Ascending aorta (tissue), 2 donors: ENCODE results near the gene BTN3A1. TPM values are rescaled to one million over a fixed set of nuclear protein-coding genes. Genes with fewer than 3 reads are reported as not detected.

Experiments used
- DNase-seq, 2 donors: peaks; one replicate each; pipeline ENCODE4 v3.0.0-alpha.2; 2019; ENCODE audit warnings: low spot score in 2 of 2
- H3K27ac ChIP-seq, 2 donors: fragments of 200-600 bp; sonication (generic); one replicate each; pipeline ENCODE4 v1.5.1; 2016 to 2017; ENCODE audit warnings: mild to moderate bottlenecking in 1 of 2
- H3K27me3 ChIP-seq: fragments of 200-600 bp; sonication (generic); one replicate; pipeline ENCODE4 v1.5.1; 2017
- H3K36me3 ChIP-seq, 2 donors: fragments of 200-600 bp; sonication (generic); one replicate each; pipeline ENCODE4 v1.5.1; 2016
- H3K4me1 ChIP-seq, 2 donors: fragments of 200-600 bp; sonication (generic); one replicate each; pipeline ENCODE4 v1.5.1; 2016 to 2017; ENCODE audit warnings: mild to moderate bottlenecking in 1 of 2
- H3K4me3 ChIP-seq, 2 donors: fragments of 200-600 bp; sonication (generic); one replicate each; pipeline ENCODE4 v1.5.1; 2016 to 2017; ENCODE audit warnings: mild to moderate bottlenecking in 1 of 2
- H3K9me3 ChIP-seq, 2 donors: fragments of 200-600 bp; sonication (generic); one replicate each; pipeline ENCODE4 v1.5.1; 2016
- intact Hi-C: fragments of 100-400 bp; cut with DNase I; formaldehyde crosslinking; loops from one replicate; pipeline ENCODE4 v1.15.1; 2023
- total RNA-seq: library from RNA; depleted of rRNA; stranded (reverse); fragments of >200 nt; gene quantifications from one replicate; pipeline ENCODE4 v1.1.0, GENCODE V29; 2016
- TF ChIP-seq, protein P1 (sequence below), 3 experiments: fragments of 200-600 bp in 2 of 3; fragments of 450-650 bp in 1 of 3; sonication (generic) in 2 of 3; IDR thresholded peaks; one replicate each; pipeline ENCODE4 v1.5.1; 2016 to 2019; ENCODE audit warnings: antibody characterized with exemption in 3 of 3, mild to moderate bottlenecking in 1 of 3, moderate library complexity in 1 of 3

Gene BTN3A1
- total RNA-seq, 1 donor from 2014 or later: 7.7 TPM

- TF ChIP-seq, protein P1, sequence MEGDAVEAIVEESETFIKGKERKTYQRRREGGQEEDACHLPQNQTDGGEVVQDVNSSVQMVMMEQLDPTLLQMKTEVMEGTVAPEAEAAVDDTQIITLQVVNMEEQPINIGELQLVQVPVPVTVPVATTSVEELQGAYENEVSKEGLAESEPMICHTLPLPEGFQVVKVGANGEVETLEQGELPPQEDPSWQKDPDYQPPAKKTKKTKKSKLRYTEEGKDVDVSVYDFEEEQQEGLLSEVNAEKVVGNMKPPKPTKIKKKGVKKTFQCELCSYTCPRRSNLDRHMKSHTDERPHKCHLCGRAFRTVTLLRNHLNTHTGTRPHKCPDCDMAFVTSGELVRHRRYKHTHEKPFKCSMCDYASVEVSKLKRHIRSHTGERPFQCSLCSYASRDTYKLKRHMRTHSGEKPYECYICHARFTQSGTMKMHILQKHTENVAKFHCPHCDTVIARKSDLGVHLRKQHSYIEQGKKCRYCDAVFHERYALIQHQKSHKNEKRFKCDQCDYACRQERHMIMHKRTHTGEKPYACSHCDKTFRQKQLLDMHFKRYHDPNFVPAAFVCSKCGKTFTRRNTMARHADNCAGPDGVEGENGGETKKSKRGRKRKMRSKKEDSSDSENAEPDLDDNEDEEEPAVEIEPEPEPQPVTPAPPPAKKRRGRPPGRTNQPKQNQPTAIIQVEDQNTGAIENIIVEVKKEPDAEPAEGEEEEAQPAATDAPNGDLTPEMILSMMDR (IDR thresholded peaks at IDR 0.05): no peak
- intact Hi-C loops: loop anchor here (5.0 kb wide), 1 partner anchor 163 kb away; no protein-coding TSS in a partner anchor
- no peak overlapping the region for H3K27ac ChIP-seq
- no peak overlapping the region for H3K4me3 ChIP-seq
- no peaks in the 10 kb centered on the region for H3K9me3 ChIP-seq
- peaks cover 0 to 5% of the 10 kb centered on the region in 2 donors for H3K4me1 ChIP-seq
- no peaks in the 10 kb centered on the region for H3K36me3 ChIP-seq
- no peak for DNase-seq
- H3K27me3 ChIP-seq: no peaks in the 10 kb centered on the region
Observed at GRCh38 chr6:26359765-26360164, 42.3 kb upstream of the BTN3A1 start.

- Histone ChIP-seq H3K36me3 (no peaks in the 10 kb centered on the region), H3K4me1 (peaks cover 0 to 6% of the 10 kb centered on the region in 2 donors), H3K27ac (no peak overlapping the region), H3K4me3 (no peak overlapping the region), H3K9me3 (no peaks in the 10 kb centered on the region), H3K27me3 (no peaks in the 10 kb centered on the region)
- no peak for DNase-seq
- intact Hi-C loops: loop anchor here (5.0 kb wide), 1 partner anchor 162 kb away; no protein-coding TSS in a partner anchor
- TF ChIP-seq, protein P1 (IDR thresholded peaks at IDR 0.05): no peak
Observed at GRCh38 chr6:26360451-26361416, 41.3 kb upstream of the BTN3A1 start.

GRCh38 chr6:26361544-26361943, 40.5 kb upstream of the BTN3A1 start:
- no peak overlapping the region for H3K4me3 ChIP-seq
- DNase-seq: no peak
- peaks cover 0 to 8% of the 10 kb centered on the region in 2 donors for H3K4me1 ChIP-seq
- no peaks in the 10 kb centered on the region for H3K36me3 ChIP-seq
- intact Hi-C loops: loop anchor here (5.0 kb wide), 1 partner anchor 161 kb away; no protein-coding TSS in a partner anchor
- no peak overlapping the region for H3K27ac ChIP-seq
- no peaks in the 10 kb centered on the region for H3K9me3 ChIP-seq
- no peaks in the 10 kb centered on the region for H3K27me3 ChIP-seq
- TF ChIP-seq, protein P1 (IDR thresholded peaks at IDR 0.05): no peak

DNA sequence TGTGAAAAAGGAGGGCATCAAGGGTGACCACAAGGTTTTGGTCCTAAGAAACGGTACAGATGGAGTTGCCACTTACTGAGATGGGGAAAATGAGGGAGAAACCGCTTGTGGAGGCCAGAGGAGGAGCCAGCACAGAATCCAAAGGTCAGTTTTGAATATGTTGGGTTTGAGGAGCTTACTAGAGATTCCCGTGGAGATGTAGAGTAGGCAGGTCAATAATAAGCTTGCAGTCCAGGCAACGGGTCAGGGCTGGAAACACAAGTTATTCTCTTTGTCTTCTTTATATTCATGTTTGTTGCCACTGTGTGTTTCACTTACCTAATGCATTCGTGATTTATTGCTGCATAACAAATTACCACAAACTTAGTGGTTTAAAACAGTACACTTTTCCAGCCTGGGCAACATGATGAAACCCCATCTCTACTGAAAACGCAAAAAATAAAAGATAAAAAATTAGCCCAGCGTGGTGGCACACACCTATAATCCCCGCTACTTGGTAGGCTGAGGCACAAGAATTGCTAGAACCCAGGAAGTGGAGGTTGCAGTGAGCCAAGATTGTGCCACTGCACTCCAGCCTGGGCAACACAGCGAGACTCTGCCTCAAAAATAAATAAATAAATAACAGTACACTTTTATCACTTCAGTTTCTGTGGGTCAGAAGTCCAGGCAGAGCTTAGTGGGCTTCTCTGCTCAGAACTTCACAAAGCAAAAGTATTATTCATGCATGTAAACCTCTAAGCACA, 39.8 kb upstream of the BTN3A1 start:
- Histone ChIP-seq H3K27me3 (no peaks in the 10 kb centered on the region), H3K4me3 (no peak overlapping the region), H3K4me1 (peaks cover 0 to 8% of the 10 kb centered on the region in 2 donors), H3K9me3 (no peaks in the 10 kb centered on the region), H3K27ac (no peak overlapping the region), H3K36me3 (no peaks in the 10 kb centered on the region)
- DNase-seq: no peak
- TF ChIP-seq, protein P1 (IDR thresholded peaks at IDR 0.05): no peak
- intact Hi-C loops: loop anchor here (5.0 kb wide), 1 partner anchor 160 kb away; no protein-coding TSS in a partner anchor

DNA sequence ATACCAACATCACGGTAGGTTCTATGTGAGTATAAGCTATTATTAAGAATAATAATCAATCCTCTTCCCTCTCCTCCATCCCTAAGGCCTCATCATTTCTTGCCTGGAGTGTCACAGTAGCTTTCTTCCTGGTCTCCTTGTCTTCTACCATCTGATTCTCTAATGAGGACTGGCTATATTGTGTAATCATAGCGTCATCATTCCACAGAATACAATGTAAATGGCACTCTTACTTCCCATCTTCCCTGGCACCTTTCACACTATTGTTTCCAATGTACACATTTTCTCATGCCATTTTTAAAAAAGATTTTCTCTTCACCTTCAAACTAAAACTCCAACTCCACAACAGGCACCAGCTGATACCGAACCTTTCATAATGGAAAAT, 39.2 kb upstream of the BTN3A1 start:
- Histone ChIP-seq H3K36me3 (no peaks in the 10 kb centered on the region), H3K9me3 (no peaks in the 10 kb centered on the region), H3K4me3 (no peak overlapping the region), H3K27ac (no peak overlapping the region), H3K27me3 (no peaks in the 10 kb centered on the region), H3K4me1 (peaks cover 0 to 8% of the 10 kb centered on the region in 2 donors)
- DNase-seq: no peak
- TF ChIP-seq, protein P1 (IDR thresholded peaks at IDR 0.05): no peak
- intact Hi-C loops: loop anchor here (5.0 kb wide), 1 partner anchor 159 kb away; no protein-coding TSS in a partner anchor
